Calu3 (cell line): ENCODE data around the gene ARHGEF10L. TPM values are rescaled to one million over a fixed set of nuclear protein-coding genes. Genes with fewer than 3 reads are reported as not detected.

Experiments used
- BruUV-seq: library from RNA; stranded (reverse); fragments of 400-500 nt; replicated peaks from 2 replicates; lab custom pipeline; 2021; lab: Mats Ljungman, UMichigan
- CTCF ChIA-PET: fragments of 300-600 bp; sonication (Branson Sonifier 250); formaldehyde crosslinking; loops from one replicate; lab custom pipeline; 2022; ENCODE audit warnings: antibody characterized with exemption; lab: Charles Lee
- DNase-seq: peaks from one replicate; pipeline ENCODE4 v3.0.0; 2022
- H3K27ac Mint-ChIP-seq: one replicate; pipeline ENCODE4 v1.8.0; 2022; ENCODE audit warnings: mixed read lengths; ENCODE audit not compliant: unreplicated experiment
- H3K27me3 Mint-ChIP-seq: one replicate; pipeline ENCODE4 v1.8.0; 2022; ENCODE audit warnings: mixed read lengths; ENCODE audit not compliant: unreplicated experiment
- H3K36me3 Mint-ChIP-seq: one replicate; pipeline ENCODE4 v1.8.0; 2022; ENCODE audit warnings: mild to moderate bottlenecking, moderate library complexity, mixed read lengths; ENCODE audit not compliant: insufficient read depth, unreplicated experiment
- H3K4me1 Mint-ChIP-seq: one replicate; pipeline ENCODE4 v1.8.0; 2022; ENCODE audit warnings: mild to moderate bottlenecking, low read depth, mixed read lengths; ENCODE audit not compliant: unreplicated experiment
- H3K4me3 Mint-ChIP-seq: one replicate; pipeline ENCODE4 v1.8.0; 2022; ENCODE audit warnings: mild to moderate bottlenecking, low read depth, moderate library complexity, mixed read lengths; ENCODE audit not compliant: unreplicated experiment
- H3K9me3 Mint-ChIP-seq: one replicate; pipeline ENCODE4 v1.8.0; 2022; ENCODE audit warnings: low read depth, mixed read lengths; ENCODE audit not compliant: unreplicated experiment
- CTCF ChIP-seq: fragments of 200-600 bp; IDR thresholded peaks from one replicate; pipeline ENCODE4 v1.8.0; 2022; ENCODE audit warnings: antibody characterized with exemption; ENCODE audit not compliant: unreplicated experiment
- intact Hi-C: fragments of 100-400 bp; cut with micrococcal nuclease; formaldehyde crosslinking; loops from one replicate; pipeline ENCODE4 v1.10.0; 2022; ENCODE audit not compliant: unreplicated experiment
- total RNA-seq: library from RNA; stranded (reverse); gene quantifications from 2 replicates; pipeline ENCODE4 v1.2.3, GENCODE V29; 2022

ARHGEF10L gene
- total RNA-seq, 1 experiment from 2014 or later: 20.1 TPM

GRCh38 chr1:17731460-17731859 lies 192.0 kb downstream of the ARHGEF10L start:
- CTCF ChIA-PET: no interaction called here

GRCh38 chr1:17732475-17732874 lies 193.0 kb downstream of the ARHGEF10L start:
- H3K27me3 Mint-ChIP-seq: peaks cover 37% of the 10 kb centered on the region
- no peak overlapping the region for H3K27ac Mint-ChIP-seq
- intact Hi-C loops: no loop called here
- no peaks in the 10 kb centered on the region for H3K36me3 Mint-ChIP-seq
- H3K9me3 Mint-ChIP-seq: no peaks in the 10 kb centered on the region
- no peaks in the 10 kb centered on the region for H3K4me1 Mint-ChIP-seq
- TF ChIP-seq CTCF: no peak
- CTCF ChIA-PET: no interaction called here
- no TSS peak for BruUV-seq
- no peak overlapping the region for H3K4me3 Mint-ChIP-seq
- DNase-seq: no peak

More at GRCh38 chr1:17731460-17731859, 192.0 kb downstream of the ARHGEF10L start:
- no peak for DNase-seq
- BruUV-seq: no TSS peak
- Mint-ChIP-seq H3K36me3 (no peaks in the 10 kb centered on the region), H3K9me3 (no peaks in the 10 kb centered on the region), H3K27ac (no peak overlapping the region), H3K27me3 (peaks cover 47% of the 10 kb centered on the region), H3K4me1 (no peaks in the 10 kb centered on the region), H3K4me3 (no peak overlapping the region)
- intact Hi-C loops: no loop called here
- no peak for TF ChIP-seq CTCF

- no peak for TF ChIP-seq CTCF
- DNase-seq: no peak
- no peaks in the 10 kb centered on the region for H3K9me3 Mint-ChIP-seq
- no peaks in the 10 kb centered on the region for H3K36me3 Mint-ChIP-seq
- BruUV-seq: no TSS peak
- no peak overlapping the region for H3K4me3 Mint-ChIP-seq
- intact Hi-C loops: no loop called here
- H3K27ac Mint-ChIP-seq: no peak overlapping the region
- peaks cover 25% of the 10 kb centered on the region for H3K27me3 Mint-ChIP-seq
- CTCF ChIA-PET: no interaction called here
- H3K4me1 Mint-ChIP-seq: no peaks in the 10 kb centered on the region
Observed at GRCh38 chr1:17733661-17734060, 194.2 kb downstream of the ARHGEF10L start.

GRCh38 chr1:17734609-17735008 lies 195.1 kb downstream of the ARHGEF10L start:
- H3K27me3 Mint-ChIP-seq: peaks cover 27% of the 10 kb centered on the region
- no TSS peak for BruUV-seq
- CTCF ChIA-PET: no interaction called here
- intact Hi-C loops: no loop called here
- no peak overlapping the region for H3K27ac Mint-ChIP-seq
- no peaks in the 10 kb centered on the region for H3K4me1 Mint-ChIP-seq
- H3K36me3 Mint-ChIP-seq: no peaks in the 10 kb centered on the region
- H3K4me3 Mint-ChIP-seq: no peak overlapping the region
- no peak for DNase-seq
- no peaks in the 10 kb centered on the region for H3K9me3 Mint-ChIP-seq
- TF ChIP-seq CTCF: no peak
